Nucleus accumbens (tissue), 56 donors: ENCODE measurements around the gene NIPA2.
"Not testable (repeated sequence)": the region's sequence is repeated elsewhere in the genome, so short reads cannot be mapped to it uniquely, and the experiment has no call there.

ENCODE experiments used
- DNase-seq, 56 donors: peaks; one replicate each; lab custom pipeline; 2025; lab: John Stamatoyannopoulos, UW

The NIPA2 gene

DNA sequence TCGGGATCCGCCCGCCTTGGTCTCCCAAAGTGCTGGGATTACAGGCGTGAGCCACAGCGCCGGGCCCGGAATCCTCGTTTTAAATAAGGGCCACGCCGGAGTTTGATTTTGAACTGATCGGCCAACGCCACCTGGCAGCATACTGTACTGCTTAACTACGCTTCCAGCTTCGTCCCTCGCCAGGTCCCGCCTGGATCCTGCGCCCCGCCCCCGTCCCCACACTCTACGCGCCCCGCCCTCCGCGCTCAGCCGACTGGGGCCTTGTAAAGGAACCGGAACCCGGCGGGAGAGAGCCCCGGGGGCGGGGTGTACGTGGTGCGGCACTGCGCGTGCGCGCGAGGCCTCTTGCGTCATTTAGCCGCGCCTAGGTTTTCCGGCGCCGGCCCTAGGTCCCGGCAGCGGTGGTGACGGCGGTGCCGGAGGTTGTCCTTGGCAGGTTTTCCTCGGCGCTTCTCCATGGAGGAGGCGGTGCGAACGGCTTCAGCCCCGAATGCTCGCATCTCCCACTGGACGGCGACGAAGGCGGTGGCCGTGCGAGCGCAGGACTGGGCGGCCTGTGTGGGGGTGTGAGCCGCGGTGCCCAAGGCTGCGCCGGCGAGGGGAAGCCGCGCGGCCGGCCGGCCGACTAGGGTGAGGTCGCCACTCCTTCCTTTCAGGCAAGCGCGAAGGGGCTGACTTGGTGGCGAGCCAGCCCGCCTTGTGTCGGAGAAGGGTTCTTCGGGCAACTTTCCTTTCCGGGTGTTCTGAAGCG is at the start of gene NIPA2:
Gene NIPA2 (plus strand): TSS at position 375 of the 751 bp plus-strand sequence. CDS start 13,066 bp downstream, outside the sequence.
- DNase-seq, result peak; percentile 72 to 99 (median 96)

DNA sequence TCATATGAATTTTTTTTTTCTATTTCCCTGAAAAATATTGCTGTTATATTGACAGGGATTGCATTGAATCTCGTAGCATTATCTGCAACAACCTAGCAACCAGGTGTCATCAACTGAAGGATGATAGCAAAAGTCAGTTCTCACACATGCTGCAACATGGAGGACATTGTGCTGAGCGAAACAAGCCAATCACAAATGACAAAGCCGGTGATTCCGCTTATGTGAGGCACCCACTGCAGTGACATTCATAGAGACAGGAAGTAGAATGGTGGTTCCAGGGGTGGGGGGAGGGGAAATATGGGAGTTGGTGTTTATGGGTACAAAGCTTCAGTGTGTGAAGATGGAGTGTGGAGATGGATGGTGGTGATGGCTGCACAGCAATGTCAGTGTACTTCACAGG is 44.4 kb upstream of the NIPA2 start:
- DNase-seq, result no peak

DNA sequence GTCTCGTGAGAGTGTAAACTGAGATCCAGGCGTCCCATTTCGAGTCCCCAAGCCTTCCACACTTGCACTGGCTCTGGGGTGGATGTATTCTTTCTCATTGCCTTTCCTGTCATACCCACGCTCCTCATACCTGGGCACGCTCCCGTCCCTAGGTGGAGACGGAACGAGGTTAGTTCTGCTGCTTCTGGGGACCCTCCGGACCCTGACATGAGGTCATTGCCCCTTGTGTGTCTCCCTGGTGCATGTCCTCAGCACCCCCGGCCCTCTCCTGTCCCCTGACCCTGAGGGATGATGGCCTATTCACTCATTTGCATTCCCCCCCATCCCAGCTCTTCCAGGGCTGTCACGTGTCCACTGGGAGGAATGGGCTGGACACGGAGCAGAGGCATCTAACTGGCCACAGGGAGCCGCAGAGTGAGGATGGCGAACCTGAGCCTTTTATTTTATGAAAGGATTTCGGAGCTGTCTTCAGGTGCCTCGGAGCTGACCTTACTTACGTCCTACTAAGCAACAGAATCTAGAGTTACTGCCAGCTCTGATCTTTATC is 43.8 kb upstream of the NIPA2 start:
- DNase-seq, result no peak

DNA sequence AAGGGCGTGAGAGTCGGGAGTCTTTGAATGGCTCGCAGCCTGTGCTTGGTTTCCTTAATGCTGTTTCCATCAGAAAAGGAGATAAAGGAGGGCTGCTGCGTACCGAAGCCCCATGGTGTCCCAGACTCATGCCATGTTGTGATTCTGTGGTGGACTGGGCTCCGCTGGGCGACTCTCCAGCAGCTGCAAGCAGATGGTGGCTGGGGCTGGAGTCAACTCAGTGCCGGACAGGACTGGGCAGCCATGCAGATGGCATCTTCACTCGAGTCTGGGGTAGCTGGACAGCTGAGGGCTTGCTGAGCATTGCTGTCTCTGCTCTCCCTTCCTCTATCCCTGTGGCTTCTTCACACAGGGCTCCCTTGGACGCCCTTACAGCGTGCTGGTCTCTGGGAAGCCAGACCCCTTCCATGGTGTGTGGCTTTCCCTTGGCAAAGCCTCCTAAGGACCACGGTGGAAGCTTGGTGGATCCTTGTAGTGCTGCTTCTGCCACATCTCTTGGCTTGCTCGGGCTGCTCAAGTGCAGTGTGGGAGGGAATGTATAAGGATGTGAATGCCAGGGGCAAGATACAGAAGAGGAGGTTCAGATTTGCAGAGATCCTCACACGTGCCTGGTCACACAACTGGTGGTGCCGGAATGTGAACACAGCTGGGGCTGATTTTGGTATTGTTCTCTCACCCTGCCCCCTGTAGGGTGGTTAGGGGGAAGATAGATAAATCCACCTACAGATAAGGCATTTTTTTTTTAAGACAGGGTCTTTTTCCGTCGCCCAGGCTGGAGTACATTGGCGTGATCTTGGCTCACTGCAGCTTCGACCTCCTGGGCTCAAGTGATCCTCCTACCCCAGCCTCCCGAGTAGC is 43.0 kb upstream of the NIPA2 start:
- no peak for DNase-seq

DNA sequence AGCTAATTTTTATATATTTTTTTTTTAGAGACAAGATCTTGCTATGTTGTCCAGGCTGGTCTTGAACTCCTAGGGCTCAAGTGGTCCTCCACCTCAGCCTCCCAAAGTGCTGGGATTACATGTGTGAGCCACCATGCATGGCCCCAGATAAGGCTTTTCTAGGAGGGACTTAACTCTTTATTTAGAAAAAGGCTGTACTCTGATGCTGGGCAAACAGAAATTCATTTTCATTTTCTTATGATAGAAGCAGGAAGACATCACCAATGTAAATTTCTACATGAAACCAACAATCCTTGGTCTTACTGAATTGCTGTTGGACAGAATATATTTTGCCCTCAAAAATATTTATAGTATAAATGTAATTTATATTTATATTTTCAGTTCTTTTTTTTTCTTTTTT is 42.4 kb upstream of the NIPA2 start:
- no peak for DNase-seq

DNA sequence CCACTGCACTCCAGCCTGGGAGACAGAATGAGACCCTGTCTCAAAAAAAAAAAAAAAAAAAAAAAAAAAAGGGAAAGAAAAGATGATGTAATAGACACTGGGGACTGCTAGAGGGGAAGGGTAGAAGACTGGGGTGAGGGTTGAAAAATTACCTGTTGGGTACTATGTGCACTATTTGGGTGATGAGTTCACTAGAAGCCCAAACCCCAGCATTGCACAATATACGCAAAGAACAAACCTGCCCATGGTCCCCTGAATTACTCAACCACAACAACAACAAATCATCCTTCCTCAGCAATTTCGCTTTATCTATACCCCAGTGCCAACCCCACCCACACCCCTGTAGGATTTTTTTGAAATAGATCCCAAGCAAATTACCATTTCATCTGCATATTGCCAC is 38.6 kb upstream of the NIPA2 start:
- no peak for DNase-seq

DNA sequence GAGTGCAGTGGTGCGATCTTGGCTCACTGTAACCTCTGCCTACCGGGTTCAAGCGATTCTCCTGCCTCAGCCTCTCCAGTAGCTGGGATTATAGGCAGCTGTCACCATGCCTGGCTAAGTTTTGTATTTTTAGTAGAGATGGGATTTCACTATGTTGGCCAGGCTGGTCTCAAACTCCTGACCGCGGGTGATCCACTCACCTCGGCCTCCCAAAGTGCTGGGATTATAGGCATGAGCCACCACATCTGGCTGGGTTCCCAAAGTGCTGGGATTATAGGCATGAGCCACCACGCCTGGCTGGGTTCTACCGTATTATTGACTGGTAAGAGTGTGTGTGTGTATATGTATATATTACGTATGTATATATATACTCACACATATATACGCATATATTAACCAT is 35.5 kb upstream of the NIPA2 start:
- not testable (repeated sequence) for DNase-seq

DNA sequence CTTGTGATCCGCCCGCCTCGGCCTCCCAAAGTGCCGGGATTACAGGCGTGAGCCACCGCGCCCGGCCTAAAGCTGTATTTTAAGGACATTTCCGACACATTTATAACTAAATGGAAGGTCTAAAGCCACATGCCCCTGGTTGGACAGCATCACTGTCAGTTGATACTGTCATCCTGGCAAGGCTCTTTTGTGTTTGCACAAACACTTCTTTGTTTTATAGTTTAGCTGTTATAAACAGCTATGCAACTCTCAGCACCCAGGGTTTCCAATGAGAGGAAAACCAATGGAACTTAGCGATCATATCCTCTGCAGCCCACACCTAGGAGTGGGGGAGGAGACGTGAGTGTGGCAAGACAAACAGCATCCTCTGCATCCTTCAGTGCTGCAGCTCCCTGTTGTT is 32.3 kb upstream of the NIPA2 start:
- DNase-seq, result peak in 35 of 56 donors; percentile 12 to 66 (median 37)

DNA sequence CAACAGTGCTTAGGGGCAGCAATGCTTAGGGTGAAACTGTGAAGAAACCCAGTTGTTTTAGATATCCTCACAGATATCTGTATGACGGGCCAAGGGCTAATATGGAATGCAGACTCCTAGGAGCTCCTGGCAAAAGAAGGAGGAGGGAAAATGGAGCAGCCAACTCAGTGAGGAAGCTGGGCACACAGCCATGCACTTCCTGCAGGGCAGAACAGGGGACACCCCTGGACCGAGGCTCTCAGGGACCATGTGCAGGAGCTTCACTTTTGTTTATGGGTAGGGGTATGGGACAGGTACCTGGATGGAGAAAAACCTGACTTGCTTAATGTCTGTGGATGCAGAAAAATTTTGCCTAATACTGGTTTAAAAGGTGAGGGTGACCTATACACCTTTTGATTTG is 31.8 kb upstream of the NIPA2 start:
- peak in 15 of 56 donors; percentile 1 to 65 (median 32) for DNase-seq

DNA sequence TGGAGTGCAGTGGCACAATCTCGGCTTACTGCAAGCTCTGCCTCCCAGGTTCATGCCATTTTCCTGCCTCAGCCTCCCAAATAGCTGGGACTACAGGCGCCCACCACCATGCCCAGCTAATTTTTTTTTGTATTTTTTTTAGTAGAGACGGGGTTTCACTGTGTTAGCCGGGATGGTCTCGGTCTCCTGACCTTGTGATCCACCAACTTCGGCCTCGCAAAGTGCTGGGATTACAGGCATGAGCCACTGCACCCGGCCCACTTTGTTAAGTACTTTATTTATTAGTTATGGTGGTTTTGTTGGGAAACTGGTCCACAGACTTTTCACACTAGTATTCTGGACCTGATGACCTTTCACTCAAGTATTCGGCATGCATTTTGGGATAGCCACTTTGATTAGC is 30.6 kb upstream of the NIPA2 start:
- not testable (repeated sequence) for DNase-seq

DNA sequence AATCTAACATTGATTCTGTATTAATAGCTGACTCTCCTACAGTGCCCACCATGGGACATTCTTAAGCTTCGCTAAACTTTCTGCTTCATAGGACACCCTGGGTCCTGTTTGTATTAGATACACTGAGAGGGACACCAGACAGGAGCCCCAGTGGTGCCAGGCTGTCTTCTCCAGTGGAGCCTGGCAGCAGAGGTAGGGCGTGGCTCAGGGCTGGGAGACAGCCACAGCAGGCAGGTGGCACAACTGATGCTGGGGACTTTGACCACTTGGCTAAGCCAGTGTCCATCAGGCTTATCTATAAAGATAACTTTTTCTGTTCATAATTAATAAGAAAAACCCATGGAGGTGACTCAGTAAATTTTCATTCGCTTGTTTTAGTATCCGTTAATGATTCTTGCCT is 30.2 kb upstream of the NIPA2 start:
- DNase-seq, result no peak

DNA sequence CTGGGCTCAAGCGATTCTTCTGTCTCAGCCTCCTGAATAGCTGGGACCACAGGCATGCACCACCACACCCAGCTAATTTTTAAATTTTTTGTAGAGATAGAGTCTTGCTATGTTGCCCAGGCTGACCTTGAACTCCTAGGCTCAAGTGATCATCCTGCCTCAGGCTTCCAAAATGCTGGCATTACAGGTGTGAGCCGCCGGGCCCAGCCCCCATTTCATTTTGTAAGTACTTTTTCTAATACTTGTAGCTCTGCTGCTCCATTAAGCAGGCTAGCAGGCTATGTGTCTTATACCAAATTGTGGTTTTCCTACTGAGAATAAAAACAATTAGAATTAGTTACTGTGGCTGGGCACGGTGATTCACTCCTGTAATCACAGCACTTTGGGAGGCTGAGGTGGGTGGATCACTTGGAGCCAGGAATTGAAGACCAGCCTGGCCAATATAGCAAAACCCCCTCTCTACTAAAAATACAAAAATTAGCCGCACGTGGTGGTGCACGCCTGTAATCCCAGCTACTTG is 29.6 kb upstream of the NIPA2 start:
- DNase-seq, result no peak

DNA sequence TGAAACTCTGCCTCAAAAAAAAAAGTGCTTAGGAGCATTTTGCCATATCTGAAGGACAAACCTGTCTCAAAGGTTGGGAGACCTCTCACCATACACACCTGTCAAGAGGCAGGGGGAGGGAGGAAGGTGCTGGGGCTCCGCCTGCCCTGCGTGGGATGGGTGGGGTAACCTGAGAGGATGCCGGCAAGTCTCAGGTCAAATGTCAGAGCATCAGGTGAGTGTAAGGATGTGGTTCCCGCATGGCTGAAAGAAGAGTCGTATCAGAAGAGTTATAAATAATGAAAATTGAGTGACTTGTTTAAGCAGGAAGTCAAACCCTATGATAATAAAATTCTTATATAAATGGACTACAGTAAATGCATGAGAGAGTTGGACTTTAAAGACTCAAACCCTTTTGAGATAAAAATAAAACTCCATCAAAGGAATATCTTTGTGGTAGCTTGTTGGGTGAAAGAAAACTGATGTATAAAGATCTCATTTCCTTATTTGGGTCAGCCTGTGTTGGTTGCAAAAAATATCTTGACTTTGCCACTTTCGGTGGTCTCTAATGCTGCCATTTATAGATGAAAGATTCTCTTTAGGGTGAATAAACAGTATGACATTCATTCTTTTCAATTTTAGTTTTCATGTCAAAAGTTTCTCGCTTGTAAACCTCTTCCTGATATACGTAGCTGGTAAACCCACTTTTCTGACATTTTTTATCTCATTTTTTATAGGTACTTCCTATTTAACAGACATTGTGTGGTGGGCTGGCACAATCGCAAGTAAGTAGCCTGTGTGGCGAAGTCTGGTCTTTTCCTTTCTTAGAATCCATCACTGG is 28.2 kb upstream of the NIPA2 start:
- no peak for DNase-seq

DNA sequence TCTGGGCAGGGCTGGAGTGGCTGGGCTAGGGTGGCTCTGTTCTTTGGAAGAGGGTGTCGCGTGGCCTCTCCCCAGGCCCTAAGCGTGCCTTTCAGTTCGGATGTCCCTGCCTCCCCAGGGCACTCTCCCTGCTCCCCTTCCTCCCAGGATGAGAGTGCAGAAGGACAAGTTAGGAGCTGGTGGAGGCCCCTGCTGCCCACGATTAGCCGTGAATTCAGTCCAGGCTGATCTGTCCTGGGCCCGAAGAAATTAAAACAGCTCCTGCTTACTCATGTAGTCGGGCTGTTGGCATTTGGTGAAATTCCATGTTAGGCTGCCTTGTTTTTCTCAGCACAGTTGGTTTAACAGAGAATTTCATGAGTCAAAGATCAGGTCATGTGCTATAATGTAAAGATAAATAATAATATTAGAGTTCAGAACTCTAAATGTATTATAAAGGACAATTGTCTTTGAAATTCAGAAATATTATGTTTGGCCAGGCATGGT is 27.6 kb upstream of the NIPA2 start:
- DNase-seq, result no peak

DNA sequence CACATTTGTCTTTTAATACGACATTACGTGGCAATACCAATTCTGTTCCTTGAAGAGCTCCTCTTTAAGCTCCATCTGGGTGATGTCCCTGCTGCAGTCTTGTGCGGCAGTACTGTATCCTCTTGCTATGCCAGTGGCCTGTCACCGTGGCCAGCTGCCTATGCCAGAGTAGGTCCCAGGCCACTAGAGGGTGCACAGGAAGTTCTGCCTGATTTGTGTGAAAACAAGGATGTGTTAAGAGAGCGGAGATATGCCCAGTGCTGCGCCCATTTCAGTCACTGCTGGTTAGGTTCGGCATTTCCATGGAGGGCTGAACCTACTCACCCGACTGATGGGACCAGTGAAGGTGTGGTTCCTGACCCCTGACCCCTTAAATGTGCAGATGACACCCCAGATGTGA is 26.8 kb upstream of the NIPA2 start:
- DNase-seq, result peak in 47 of 56 donors; percentile 5 to 84 (median 51)

DNA sequence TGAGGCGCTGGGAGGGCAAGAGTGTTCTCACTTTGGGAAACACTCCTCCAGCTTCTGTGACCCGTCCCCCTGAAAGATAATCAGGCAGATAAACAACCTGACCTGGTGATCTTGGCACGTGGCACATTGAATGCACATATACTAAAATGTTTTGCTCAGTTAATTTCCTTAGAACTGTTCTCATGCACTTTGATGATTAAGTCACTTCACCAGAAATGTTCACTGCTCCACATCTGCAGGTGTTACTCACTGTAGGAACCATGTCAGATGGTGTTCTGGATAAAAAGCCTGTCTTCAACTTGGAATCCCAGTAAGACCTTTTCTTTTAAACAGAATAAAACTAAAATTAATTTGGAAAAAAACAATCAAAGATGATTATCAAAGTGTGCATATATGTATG is 24.6 kb upstream of the NIPA2 start:
- DNase-seq, result no peak

DNA sequence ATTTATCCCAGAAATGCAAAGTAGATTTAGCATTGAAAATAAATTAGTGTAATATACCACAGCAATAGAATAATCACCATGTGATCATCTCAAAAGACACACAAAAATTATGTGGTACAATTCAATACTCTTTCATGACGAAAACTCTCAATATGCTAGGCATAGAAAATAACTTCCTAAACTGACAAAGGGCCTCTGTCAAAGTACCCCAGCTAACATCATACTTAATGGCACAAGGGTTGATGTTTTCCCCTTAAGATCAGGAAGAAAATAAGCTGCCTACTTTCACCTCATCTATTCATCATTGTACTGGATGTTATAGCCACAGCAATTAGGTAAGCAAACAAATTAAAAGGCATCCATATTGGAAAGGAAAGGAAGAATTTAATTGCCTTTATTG is 22.7 kb upstream of the NIPA2 start:
- no peak for DNase-seq

DNA sequence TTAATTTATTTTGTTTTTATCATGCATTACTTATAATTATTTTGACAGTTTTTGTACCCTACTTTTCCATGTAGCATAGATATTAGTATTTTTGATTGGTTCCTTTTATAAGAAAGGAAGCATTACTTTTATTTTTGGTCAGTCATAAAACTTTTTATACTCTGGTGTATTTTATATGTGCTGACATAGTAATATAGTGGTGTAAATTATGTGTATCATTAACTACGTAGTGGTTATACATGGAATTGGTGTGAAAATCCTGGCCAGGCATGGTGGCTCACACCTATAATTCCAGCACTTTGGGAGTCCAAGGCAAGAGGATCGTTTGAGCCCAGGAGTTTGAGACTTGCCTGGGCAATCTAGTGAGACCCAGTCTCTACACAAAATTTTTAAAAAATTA is 18.8 kb upstream of the NIPA2 start:
- no peak for DNase-seq

DNA sequence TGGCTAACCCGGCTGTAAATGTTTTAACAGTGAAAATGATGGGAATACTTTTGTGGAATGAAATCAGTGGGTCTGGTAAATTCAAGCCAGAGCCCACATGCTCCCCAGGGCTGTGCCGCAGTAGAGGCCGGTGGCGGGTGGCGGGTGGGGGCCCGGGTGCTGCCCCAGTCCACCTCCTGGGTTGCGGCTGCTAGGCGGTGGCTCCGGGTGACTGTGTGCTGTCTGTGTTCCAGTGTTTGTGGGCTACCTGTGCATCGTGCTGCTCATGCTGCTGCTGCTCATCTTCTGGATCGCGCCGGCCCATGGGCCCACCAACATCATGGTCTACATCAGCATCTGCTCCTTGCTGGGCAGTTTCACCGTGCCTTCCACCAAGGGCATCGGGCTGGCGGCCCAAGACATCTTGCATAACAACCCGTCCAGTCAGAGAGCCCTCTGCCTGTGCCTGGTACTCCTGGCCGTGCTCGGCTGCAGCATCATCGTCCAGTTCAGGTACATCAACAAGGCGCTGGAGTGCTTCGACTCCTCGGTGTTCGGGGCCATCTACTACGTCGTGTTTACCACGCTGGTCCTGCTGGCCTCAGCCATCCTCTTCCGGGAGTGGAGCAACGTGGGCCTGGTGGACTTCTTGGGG is 14.9 kb upstream of the NIPA2 start:
- DNase-seq, result no peak

DNA sequence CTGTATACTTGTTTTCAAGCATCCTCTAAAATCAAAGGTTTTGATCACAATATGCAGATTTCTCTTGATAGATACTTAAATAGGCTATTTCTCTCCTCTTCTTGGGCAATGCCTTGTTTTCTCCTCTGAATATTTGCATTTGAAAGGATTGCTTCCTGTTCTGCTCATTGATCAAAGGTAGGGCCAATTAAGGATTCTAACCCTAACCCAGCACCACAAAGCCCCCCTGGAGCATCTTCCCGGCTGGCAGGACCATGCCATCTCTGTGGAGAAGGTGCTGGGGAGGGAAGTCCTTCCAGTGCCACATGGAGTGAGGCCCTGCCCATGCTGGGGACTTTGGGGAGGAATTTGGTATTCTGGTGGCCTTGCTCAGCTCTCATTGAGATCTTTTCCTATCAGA is 11.3 kb upstream of the NIPA2 start:
- no peak for DNase-seq
